Breast epithelium (tissue), 3 donors: ENCODE measurements around the gene RSBN1.

Experiments
- CTCF ChIP-seq, 3 donors: fragments of 450-650 bp; IDR thresholded peaks; one replicate each; pipeline ENCODE4 v1.5.1; 2016 to 2017; ENCODE audit warnings: antibody characterized with exemption in 3 of 3, mild to moderate bottlenecking in 3 of 3, moderate library complexity in 3 of 3
- POLR2A ChIP-seq: fragments of 450-650 bp; IDR thresholded peaks from one replicate; pipeline ENCODE4 v1.6.1; 2016; ENCODE audit warnings: antibody characterized with exemption, mild to moderate bottlenecking, moderate library complexity

- TF ChIP-seq CTCF (IDR thresholded peaks at IDR 0.05), result no peak
- TF ChIP-seq POLR2A, result no peak
Measured at GRCh38 chr1:113763661-113764060, 48.6 kb downstream of the RSBN1 start.
